D721Med (cell line): ENCODE results near the gene TRAF4.

Source experiments
- DNase-seq: peaks from one replicate; pipeline ENCODE4 v3.0.0; 2011; ENCODE audit warnings: low spot score; ENCODE audit not compliant: insufficient read length
- FAIRE-seq: peaks from 2 replicates; lab custom pipeline; 2011; peaks lifted over from hg19 to GRCh38; lab: Jason Lieb, UNC
- CTCF ChIP-seq: IDR thresholded peaks from 2 replicates; pipeline ENCODE4 v1.5.1; 2012; ENCODE audit warnings: mild to moderate bottlenecking, control low read depth; ENCODE audit not compliant: insufficient read depth; ENCODE audit errors: missing control alignments

The TRAF4 gene

DNA sequence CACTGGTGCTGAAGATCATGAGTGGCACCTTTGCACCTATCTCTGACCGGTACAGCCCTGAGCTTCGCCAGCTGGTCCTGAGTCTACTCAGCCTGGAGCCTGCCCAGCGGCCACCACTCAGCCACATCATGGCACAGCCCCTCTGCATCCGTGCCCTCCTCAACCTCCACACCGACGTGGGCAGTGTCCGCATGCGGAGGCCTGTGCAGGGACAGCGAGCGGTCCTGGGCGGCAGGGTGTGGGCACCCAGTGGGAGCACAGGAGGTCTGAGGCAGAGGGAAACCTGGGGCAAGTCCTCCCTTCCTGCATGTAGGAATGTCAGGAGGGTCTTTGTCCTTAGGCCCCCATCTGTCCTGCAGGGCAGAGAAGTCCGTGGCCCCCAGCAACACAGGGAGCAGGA is 6.5 kb upstream of the TRAF4 start:
- TF ChIP-seq CTCF, result no peak
- FAIRE-seq, result no peak
- no peak for DNase-seq

- no peak for DNase-seq
- no peak for FAIRE-seq
- TF ChIP-seq CTCF, result no peak
Observed at GRCh38 chr17:28737770-28738679, 5.8 kb upstream of the TRAF4 start.

- no peak for TF ChIP-seq CTCF
- FAIRE-seq, result no peak
- no peak for DNase-seq
Observed at GRCh38 chr17:28738680-28739384, 5.0 kb upstream of the TRAF4 start.

- FAIRE-seq (no peak), DNase-seq (no peak)
- TF ChIP-seq CTCF, result no peak
Observed at GRCh38 chr17:28740406-28741357, 3.1 kb upstream of the TRAF4 start.

GRCh38 chr17:28741358-28742349 is 2.2 kb upstream of the TRAF4 start:
- TF ChIP-seq CTCF, result no peak
- no peak for FAIRE-seq
- DNase-seq, result no peak
